VCaP (cell line): ENCODE measurements around the gene AKR1A1.

ENCODE experiments used
- H3K27ac ChIP-seq: fragments of 450-650 bp; 2 replicates; pipeline ENCODE4 v1.5.1; 2017
- CTCF ChIP-seq: fragments of 450-650 bp; conservative IDR thresholded peaks from 2 replicates; pipeline ENCODE4 v1.5.1; 2017; ENCODE audit warnings: mild to moderate bottlenecking, moderate library complexity

AKR1A1 gene

GRCh38 chr1:45545553-45546310 is 4.9 kb upstream of the AKR1A1 start:
- H3K27ac ChIP-seq: no peak overlapping the region
- no peak for TF ChIP-seq CTCF

GRCh38 chr1:45551684-45552083 is 1.1 kb downstream of the AKR1A1 start:
- no peak for TF ChIP-seq CTCF
- H3K27ac ChIP-seq: peak overlapping the region; percentile 93

GRCh38 chr1:45552331-45552730 is 1.7 kb downstream of the AKR1A1 start:
- H3K27ac ChIP-seq: peak overlapping the region; percentile 93

GRCh38 chr1:45554198-45554597 is 3.6 kb downstream of the AKR1A1 start:
- no peak overlapping the region for H3K27ac ChIP-seq
- TF ChIP-seq CTCF: no peak

More at GRCh38 chr1:45552331-45552730, 1.7 kb downstream of the AKR1A1 start:
- TF ChIP-seq CTCF: no peak

GRCh38 chr1:45557422-45557944 is 6.9 kb downstream of the AKR1A1 start:
- peak overlapping the region; percentile 58 for H3K27ac ChIP-seq
- TF ChIP-seq CTCF: no peak

- TF ChIP-seq CTCF: no peak
- no peak overlapping the region for H3K27ac ChIP-seq
Measured at GRCh38 chr1:45563843-45564242, 13.2 kb downstream of the AKR1A1 start.

GRCh38 chr1:45566722-45567121 is 16.1 kb downstream of the AKR1A1 start:
- TF ChIP-seq CTCF: no peak
- H3K27ac ChIP-seq: peak overlapping the region; percentile 59
